IPS-NIHi7 (cell line): Measurements from ENCODE around the gene CCDC14.
"Not testable (repeated sequence)": the region's sequence is repeated elsewhere in the genome, so short reads cannot be mapped to it uniquely, and the experiment has no call there.

Source experiments
- DNase-seq: peaks from one replicate; pipeline ENCODE4 v3.0.0; 2012; ENCODE audit warnings: mixed read lengths; ENCODE audit errors: extremely low spot score

Gene CCDC14

DNA sequence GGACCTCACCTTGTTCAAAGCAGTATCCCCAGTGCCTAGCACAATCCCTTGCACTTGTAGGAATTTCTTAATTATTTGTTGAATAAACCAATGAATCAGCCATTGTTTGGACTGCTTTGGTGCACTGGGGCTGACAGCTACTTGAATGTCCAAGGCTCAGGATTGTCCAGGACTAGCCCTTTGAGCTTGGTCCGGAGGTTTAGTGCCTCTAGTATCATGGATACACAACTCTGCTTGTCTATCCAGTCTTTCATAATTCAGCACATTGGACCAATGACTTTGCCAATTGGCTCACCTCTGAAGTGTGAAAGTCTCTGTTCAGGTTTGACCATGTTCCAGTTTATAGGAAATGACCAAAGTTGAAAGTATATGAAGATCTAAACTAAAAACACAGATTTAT is 3.8 kb upstream of the CCDC14 start:
- DNase-seq, result not testable (repeated sequence)

DNA sequence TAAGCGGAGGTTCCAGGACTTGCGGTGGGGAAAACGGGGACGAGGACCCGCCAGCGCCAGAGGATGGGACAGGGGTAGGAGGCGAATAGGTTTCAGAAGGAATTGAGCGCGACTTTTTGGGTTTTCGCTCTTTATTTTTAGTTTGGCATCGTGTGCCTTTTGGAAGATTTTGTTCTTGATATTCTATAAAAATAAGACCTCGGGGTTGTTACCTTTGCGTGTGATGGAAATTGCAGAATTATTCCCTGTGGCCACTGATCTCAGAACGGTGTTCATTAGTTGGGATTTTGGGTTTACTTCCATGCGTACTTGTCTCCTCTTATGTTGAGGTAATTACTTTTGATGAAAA is 453 bp upstream of the CCDC14 start:
- DNase-seq, result no peak

DNA sequence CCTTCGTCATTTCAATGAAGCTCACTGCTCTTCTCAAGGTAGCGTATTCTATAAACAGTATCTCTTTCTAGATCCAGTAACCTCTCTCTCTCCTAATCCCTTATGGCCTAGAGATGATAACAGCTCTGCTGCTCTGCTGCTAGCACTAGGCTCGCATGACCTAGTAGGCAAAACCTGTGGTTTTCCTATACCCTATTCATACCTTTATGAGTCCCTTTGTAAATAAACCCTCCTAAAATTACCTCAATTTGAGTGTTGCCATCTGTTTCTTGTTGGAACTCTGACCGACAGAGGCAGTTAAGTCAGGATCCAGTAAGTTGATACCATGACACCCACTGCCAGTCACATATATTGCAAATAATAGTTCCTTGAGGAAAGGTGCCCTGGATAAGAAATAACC is 7.3 kb downstream of the CCDC14 start:
- DNase-seq, result no peak

DNA sequence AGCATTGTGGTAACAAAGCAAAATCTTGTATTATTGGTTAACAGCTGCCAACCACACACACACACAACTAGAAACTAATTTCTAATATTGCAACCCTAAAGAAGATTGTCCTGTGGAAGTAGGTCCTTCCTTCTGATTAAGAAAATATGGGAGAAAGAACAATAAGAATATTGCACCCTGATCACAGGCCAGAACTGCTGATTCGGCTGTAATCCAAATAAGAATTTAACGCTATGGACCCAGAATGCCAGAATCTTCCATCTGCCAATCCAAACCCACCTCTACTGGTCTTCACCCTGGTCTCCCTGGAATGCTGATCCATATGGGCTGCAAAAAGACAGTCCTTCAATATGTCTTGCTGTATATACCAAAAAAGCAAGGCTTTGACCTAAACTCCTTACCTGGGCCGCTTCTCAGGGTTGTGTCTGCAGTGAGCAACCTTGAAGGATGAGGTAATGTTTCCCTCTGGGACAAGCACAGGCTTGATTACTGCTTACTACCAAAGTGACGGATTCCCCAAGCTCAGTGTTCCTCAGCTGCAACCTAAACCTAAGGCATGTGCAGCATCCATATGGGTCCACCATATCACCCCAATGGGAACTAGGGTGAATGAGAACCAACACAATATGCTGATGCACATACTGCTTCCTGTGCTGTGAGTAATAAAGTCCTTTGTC is 8.0 kb downstream of the CCDC14 start:
- DNase-seq, result no peak

DNA sequence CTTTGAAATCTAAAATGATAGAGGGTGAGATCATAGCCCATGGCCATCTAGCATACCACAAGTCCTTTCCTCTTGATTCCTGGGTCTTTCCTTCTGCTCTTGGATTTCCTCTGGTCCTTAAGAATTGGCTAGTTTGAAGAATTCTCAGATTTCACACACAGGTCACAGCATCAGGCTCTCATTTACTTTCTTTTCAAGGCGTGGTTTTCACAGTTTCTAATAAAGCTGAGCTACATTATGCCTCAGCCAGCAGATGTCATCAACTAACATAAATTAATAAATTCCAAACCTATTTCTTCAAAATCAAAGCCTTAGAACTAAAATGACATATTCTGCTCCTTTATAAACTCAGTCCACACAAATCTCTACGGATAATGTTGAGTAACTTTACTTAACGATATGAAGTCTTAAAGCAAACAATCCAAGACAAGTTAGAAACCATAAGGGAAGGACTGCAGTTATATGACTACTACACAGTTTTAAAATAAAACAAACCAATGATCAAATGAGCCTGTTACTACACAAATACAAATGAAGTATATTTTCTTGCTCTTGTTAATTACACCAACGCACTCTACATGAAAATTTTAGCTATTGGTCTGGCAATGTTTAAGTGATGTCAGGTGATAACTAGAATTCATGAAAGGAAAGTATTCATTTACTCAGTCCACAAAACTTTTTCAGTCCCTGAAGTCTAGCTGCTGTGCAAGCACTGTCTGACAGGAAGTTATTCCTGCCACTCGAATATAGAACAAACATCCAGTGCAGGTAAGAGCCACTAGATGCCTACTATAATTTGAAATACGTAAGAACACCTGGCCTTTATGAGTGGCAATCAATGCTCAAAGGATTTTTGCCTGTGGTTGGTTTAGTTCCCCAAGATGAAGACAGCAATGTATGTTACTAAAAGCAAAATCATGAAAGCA is 9.2 kb downstream of the CCDC14 start:
- DNase-seq, result no peak

DNA sequence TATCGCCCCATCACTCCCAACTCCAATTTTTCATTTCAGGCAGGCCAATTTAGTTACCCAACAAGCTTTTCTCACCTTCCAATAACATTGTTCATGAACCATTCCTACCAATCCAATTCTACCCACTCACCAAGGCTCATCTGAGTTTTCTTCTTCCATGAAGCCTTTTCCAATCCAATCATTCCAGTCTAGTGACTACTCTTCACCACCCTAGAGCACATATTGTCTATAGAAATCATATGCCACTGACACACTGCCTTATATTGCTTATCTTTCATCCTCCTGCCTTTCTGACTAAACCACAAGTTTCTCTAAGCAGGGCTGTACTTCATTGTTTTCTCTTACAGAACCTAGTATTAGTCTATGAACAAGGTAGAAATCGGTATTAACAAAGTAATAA is 11.4 kb downstream of the CCDC14 start:
- no peak for DNase-seq

DNA sequence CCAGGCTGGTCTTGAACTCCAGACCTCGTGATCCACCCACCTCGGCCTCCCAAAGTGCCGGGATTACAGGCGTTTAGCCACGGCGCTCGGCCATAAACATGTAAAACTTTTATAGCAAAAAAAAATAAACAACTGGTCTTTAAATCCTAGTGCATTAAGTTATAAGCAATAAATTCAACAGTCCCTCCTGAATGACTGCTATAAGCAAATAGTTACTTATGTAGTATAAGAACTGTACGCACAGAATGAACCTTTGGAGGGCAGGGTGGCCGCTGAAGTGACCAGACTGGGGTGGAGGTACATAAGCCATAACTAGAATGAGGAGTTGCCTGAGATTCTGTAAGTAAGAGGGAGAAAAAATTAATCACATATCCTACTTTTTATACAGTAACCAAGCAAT is 12.6 kb downstream of the CCDC14 start:
- DNase-seq, result no peak

DNA sequence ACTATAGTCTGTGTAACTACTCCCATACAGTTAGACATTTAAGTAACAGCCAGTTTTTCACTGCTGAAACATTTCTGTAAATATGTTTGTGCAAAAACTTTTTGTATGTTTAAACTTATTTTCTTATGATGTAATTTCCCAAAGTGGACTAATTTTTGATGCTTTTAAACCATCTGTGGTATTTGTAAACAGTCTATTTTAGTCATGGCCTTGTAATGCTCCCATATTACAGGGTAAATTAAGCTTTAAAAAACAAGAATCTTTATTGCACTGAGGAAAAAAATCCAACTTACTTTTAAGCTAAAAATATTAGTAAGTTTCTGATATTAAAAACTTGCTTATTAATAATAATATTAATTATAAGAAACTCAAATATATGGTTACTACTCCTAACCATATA is 13.5 kb downstream of the CCDC14 start:
- DNase-seq, result no peak

DNA sequence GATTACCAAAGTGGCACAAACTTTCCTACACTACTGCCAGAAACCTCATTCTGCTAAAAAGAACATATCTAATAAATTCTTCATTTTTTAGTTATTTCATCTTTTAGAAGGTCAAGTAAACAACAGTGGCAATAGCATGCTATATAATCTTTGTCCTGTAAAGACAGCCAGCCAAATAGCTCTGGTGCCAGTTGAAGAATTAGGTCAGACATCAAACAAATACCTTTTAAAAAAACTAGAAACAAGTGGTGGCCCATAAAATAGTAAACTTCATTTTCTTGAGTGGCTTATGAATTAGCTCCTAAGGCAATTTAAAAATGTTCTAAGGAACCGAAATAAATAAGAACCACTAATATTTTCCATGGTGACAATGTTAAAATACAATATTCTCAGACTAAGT is 19.5 kb downstream of the CCDC14 start:
- no peak for DNase-seq

DNA sequence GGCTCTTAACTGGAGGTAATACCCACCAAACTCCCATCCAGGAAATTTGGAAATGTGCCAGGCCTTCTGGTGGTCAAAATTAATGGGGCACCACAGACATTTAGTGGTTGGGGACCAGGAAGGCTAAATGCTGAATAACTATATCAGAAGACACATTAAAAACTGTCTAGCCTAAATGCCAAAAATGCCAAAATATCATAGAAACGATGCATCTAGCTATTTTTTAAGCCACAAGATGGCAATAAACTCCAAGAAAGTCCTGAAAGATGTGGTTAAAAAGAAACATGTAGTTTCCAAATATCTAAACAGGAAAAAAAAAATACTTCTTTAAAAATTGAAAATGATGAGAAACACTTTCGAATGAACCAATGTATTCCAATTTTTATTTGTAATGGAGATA is 19.9 kb downstream of the CCDC14 start:
- no peak for DNase-seq

DNA sequence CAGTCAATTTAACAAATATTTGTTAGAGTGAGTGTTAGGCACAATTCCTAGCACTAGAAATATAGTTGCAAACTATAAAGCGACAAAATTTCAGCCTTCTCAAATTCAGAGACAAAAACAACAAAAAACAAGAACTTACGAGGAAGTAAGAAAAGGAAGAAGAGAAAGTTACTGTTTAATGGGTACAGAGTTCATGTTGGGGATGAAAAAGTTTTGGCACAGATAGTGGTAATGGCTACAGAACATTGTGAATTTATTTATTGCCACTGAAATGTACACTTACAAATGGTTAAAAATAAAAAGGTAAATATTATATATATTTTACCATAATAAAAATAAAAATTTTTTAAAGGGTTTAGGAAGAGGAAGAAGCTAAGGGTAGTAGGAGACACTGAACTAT is 21.3 kb downstream of the CCDC14 start:
- no peak for DNase-seq

DNA sequence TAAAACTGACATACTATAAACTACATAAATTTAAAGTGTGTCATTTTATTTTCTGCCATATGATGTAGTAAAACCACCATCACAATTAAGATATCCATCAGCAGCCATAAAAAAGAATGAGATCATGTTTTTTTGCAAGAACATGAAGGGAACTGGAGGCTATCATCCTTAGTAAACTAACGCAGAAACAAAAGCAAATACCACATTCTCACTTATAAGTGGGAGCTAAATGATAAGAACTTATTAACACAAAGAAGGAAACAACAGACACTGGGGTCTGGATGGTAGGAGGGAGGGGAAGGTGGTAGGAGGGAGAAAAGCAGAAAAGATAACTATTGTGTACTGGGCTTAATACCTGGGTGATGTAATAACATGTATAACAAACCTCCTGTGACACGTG is 24.6 kb downstream of the CCDC14 start:
- no peak for DNase-seq

DNA sequence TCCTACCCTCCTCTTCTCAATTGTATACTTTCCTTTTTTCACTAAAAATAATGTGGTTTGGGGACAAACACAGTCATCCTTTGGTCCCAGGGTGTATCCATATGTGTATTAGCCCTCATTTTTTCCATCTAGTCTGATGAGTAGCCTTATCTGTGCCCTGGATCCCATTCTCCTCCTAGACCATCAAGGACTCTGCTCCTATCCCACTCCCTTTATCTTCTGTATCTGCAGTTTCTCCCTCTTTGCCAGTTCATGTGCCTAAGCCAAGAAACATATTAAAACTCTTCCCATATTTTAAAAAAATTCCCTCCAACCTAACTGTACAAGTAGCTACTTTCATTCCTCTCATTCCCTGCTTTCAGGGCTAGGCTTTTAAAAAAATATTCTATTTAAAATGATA is 25.2 kb downstream of the CCDC14 start:
- DNase-seq, result no peak

DNA sequence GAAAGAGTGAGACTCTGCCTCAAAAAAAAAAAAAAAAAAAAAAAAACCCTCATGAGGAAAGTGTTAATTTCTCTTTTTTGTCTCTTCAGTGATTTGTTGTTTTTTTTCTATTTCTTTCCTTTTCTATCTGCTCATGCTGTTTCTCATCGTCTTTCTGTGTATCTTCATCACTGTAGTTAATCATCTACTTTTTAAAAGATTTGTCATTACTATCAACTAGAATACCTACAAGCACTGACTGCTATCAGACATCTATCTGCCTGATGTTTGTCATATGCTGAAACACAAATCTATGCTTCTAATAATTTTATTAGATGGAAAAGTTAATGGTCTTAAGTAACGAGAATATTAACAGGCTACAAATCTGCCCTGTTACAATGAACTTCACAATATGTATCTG is 26.8 kb downstream of the CCDC14 start:
- DNase-seq, result no peak

DNA sequence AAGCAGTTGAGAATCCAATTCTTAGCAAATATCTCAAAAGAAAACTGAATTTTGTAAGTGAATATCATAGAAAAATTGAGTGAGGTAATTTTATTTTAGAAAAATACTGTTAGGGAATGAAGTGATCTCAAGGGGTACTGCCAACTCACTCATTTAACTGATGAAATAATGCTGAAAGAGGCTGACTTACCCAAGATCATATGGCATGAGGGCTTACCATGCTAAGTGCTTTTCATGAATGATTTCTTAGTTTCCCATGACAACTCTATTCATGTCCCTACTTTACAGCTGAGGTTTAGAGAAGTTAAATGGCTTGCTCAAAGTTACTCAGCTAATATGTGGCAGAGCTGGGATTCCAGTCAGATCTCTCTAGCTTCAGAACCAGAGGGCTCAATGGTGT is 30.6 kb downstream of the CCDC14 start:
- no peak for DNase-seq

DNA sequence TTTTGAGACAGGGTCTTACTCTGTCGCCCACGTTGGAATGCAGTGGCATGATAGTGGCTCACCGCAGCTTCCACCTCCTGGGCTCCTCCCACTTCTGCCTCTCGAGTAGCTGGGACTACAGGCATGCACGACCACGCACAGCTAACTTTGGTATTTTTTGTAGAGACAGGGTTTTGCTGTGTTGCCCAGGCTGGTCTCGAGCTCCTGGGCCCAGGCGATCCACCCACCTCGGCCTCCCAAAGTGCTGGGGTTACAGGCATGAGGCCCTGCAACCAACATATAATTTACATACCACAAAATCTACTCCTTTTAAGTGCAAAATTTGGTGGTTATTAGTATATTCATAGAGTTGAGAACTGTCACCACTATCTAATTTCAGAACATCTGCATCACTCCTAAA is 31.7 kb downstream of the CCDC14 start:
- no peak for DNase-seq

DNA sequence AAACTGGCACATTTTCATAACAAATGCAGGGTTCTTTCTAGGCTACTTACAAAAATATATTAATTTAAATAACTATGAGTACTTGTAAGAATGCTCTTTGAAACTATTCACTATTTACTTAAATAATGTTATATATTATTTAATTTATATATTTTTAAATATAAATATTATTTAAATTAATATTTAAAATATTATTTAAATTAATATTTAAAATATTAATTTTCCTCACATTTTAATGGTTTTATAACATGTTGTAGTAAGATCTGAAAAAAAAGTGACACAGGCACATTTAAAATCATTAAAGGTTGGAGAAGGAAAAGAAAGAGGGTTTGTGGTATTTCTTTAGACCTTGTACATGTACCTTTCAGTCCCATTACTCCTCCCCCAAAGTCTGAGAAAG is 34.6 kb downstream of the CCDC14 start:
- DNase-seq, result no peak

DNA sequence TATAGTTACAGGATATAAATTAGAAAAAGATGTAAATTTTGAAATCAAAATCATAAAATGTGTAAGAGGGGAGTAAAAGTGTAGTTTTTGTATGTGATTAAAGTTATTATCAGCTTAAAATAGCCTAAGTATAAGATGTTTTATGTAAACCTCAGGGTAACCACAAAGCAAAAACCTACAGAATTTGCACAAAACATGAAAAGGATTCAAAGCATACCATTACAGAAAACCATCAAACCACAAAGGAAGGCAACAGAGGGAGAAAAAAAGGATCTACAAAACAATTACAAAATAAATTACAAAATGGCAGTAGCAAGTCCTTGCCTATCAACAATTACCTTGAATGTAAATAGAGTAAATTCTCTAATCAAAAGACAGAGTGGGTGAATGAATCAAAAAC is 40.2 kb downstream of the CCDC14 start:
- DNase-seq, result no peak

DNA sequence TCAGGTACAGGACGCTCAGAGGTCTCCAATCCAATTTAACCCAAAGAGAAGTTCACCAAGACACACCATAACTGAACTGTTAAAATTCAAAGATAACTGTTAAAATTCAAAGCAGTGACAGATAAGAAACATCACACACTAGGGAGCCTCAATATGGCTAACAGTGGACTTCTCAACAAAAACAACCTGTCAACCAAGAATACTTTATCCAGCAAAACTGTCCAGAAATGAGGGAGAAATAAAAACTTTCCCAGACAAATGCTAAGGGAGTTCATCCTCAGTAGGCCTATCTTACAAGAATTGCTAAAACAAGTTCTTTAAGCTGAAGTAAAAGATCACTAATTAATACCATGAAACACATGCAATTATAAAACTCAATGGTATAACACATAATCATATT is 40.6 kb downstream of the CCDC14 start:
- DNase-seq, result no peak

DNA sequence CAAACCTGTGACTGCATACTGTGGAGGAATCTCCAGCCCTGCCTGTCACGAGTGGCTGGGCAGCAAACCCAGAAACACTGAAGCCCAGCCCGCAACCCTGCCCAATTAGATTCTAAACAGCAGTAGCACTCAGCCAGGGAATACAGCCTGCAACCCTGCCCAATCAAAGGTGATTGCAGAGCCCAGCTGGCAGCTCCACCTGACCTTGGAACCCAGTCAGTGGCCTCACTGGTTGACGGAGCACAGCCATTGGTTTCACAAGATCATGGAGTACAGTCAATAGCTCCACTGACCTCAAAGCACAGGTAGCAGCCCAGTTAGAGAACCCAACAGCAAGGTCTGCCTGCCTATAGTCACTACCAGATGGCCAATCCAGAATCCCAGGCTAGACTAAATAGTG is 41.7 kb downstream of the CCDC14 start:
- DNase-seq, result no peak

DNA sequence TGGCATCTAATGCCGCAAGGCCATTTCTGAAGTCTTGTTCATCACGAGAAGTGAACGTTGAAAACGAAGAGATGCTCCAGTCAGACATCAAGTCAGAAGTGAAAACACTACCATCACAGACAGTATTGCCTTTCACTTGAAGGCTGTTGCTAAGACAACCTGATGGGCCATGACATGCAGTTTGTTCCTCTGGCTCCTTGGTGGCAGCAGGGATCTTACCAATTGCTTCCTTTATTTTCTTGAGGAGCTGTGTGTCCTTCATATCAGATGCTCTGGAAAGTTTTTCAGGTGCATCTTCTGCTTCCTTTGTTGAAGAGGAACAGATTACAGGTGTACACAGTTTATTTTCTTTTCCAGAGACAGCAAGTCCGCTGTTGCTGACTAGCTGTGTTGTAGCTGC is 46.2 kb downstream of the CCDC14 start:
- no peak for DNase-seq

DNA sequence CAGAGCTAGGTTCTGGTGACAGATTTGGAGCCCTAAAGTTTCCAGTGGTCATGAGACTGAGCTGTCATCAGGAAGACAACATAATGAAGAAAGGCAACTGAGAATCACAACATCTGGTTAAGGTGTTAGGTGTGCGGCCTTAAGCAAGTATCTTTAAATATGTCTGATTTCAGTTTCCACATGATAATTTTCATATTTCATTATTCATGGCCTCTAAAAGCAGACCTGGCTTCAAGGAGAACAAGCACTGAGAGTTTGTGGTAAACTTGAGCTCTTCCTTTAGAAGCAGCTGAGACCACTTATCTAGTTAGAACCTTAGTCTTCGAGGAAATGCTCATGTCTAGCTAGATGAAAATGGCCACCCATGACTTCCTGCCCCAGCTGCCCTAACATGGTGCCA is 51.2 kb downstream of the CCDC14 start:
- DNase-seq, result no peak

DNA sequence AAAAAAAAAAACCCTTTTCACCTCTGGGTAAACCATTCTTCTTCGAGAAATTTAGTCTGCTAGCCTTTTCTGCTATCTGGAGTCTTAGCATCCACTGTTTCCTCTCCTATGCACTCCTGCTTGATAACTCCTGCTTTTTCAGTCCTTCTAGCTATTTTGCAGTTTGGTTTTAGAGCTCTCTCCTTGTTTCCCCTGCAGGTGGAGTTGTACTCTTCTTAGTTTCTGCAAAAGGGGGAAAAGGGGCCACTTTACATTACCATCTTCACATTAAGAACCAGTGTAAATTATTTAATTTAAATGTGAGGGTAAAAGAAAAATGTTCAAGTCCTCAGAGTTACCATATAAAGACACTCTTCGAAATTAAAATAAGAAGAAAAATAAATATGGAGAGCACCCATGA is 53.3 kb downstream of the CCDC14 start:
- no peak for DNase-seq
